ENCODE measurements around the gene TRMT10A.

GRCh38 chr4:99529956-99530355, 33.9 kb downstream of the TRMT10A start:
- TF ChIP-seq POLR2A (IDR thresholded peaks at IDR 0.05) = no peak
- no peak for TF ChIP-seq CTCF (IDR thresholded peaks at IDR 0.05)
